ENCODE results near the gene TBX4.

DNA sequence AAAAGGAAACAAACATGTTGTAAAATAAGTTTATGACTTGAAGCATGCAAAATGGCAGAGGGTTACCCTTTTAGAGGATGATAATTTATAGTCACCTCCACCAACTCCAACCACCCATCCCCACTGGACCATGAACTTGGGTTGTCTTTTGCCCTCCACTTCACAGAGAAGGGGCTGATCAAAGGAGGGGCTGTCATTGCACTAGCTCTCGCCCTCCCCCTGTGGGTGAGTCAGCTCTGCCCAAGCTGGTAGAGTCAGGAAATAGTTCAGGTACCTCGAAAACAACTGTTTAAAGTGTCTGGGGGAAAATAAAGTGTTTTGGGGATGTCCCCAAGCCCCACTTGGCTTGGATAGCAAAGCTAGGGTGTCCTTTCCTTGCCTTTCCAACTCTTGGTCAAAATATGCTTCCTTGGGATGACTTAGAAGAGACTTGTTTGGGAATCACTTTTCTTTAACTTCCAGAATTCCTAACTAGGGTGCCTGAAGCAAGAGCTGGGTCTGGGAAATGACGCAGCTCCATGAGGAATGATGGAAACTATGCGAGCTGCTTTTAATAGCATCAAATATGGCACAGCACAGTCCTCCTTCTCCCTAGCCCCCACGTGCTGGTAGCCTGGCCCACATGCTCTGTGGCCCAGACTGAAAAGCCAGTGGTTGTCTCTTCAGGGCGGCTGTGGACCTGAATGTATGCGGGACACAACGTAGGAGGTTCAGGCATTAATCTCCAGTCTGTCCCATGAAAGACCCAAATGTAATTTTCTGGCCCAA is 40.7 kb downstream of the TBX4 start:
- TF ChIP-seq CTCF (IDR thresholded peaks at IDR 0.05) (no peak), POLR2A (IDR thresholded peaks at IDR 0.05) (no peak)

Data from Peyer's patch (tissue), 4 donors.